HG03095 (cell line): Measurements from ENCODE around the gene TMED4.
"Not testable (repeated sequence)": the region's sequence is repeated elsewhere in the genome, so short reads cannot be mapped to it uniquely, and the experiment has no call there.

ENCODE experiments used
- ATAC-seq: cut with Tn5 transposase; IDR thresholded peaks from one replicate; pipeline ENCODE4 v1.9.1; 2021; ENCODE audit warnings: moderate library complexity; ENCODE audit not compliant: unreplicated experiment

Gene TMED4

DNA sequence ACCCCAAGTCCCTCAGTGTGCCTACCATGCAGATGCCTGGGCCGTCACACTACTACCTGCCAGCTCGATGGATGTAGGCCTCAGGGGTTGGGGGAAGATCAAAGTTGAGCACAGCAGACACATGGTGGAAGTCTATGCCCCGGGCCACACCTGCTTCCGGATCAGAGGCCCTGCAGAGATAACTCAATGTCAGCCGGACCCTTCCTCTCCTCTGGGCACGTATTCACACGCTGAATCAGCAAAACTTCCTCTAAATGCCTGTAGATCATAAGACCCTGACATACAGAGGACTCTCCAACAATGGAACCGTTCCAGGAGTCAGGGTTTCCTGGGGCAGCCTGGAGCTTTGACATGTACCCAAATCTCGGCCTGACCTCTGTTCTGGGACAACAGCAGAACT lies 12.1 kb downstream of the TMED4 start:
- ATAC-seq, result no peak

DNA sequence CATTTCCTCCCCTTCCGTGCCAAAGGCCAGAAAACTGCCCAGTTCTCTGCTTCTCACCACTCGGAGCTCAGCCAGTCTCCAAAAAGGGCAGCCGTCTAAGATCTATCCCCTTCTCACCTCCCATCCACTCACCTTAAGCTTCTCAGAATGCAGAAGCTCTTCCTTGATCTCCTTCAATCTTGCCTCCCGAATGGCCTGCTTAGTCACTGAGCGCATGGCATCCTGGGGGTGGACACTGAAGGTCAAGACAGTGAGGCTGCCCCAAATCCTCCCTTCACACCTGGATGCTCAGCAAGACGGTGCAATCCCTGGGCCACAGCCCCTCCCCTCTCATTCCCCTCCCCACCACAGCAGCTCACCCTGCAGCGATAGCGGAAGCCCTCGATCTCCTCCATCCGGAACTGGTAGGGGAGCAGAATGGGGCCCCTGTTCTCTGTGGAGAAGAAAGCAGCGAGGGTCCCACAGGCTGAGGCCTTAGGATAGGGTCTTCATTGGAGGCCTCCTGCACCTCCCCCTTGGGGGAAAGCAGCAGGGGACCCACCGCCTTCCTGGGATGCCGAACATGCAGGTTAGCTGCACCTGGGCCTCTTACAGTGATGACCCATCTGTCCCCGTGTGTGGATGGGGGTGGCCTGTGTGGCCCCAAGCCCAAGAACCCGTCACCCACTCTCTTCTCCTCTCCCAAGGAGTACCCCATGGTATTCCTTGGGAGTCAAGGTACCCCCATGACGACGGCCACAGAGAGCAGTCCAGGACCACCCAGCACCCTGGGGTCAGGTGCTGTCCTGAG lies 13.1 kb downstream of the TMED4 start:
- no peak for ATAC-seq

DNA sequence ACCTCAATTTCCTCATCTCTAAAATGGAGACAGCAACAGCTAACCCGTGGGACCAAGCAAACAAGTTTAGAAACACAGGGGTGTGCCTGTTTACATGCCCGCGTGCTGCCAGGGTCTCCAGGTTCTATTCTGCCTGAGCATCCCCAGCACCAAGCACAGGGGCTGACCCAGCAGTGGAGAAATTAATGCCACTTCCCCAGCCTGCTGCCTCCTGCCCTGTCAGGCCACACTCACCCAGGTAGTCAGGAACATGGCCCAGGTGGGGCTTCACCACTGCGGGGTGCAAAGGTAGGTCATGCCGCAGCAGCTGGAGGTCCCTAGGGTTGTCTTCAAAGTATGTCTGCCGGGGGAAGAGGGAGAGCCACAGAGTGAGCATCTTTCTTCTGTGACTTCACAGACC lies 14.1 kb downstream of the TMED4 start:
- ATAC-seq, result no peak

DNA sequence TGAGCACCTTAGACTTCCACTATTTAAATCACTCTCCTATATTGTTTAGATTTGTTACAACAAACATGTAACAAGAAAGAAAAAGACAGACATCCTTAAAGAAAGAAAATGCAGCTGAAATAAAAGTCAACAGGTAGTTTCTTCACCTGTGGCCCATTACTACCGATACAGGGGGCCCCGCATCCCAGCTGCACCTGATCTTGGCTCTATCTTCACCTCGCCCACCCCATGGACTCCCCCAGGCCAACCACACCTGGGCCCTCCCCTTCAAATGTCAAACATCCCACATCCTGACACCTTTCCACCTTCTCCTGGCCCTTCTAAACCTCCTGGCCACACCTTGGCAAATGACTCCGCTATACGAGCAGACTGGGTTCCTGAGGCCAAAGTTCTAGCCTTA lies 15.4 kb downstream of the TMED4 start:
- no peak for ATAC-seq

DNA sequence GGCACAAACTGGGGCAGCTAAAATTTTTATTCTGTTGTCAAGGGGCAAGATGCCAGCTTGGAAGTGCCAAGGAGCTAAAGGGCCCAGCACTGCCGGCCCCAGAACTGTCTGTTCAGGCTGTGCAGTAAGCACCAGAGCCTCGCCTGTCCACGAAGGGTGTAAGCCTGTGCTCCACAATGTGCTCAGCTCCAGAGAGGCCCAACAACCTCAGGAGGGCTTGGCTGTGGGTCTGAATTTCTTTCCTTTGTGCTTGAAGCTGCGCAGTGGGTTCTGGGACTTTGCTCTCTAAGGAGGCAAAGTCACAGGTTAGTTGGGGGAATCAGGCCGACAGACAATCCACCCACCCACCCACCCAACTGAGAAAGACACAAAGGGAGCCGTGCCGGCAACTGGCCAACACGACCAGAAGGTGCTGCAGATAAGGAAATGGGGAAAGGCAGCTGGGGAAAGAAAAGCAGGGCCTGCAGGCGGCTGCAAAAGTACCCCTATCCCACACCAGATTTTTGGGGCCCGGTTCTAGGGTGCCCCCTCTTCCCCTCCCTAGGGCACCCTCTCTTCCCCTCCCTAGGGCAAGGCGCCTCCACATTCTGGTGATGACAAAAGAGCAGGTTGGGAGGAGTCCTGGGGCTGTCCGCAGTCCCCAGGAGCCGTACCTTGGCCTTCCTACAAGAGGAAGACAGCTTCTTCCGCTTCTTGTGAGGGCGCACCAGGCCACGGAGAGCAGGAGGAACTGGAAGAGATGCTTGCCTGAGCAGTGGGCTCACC lies 16.1 kb downstream of the TMED4 start:
- no peak for ATAC-seq

DNA sequence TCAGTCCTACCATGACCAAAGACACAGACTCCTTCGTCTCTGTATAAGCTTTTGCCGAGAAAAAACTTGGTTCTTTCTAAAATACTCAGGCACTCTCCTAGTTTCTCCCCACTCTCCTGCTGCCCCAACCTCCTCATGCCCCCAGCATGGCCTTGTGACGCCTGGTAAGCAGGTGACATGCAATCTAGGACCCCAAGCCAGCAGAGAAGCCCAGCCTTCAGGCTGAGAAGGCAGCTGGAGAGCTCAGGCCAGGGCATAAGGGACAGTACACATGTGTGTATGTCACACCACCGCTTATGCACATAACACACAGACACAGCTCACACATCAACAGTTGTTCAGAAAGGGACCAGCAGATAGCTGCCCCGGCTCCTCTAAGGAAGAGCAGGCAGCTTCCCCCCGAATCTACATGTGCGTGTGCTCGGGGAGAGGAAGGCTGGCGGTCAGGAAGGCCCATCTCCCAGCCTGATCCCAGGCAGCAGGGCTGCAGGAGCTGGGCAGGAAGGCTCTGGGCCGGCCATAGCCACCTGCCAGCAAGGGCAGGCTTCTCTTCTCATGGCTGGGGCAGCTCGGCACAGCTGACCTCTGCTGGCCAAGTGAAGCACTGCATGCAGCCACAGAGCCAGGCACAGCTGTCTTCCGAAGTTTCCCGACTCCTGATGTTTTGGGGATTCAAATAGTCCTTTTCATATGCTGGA lies 16.8 kb downstream of the TMED4 start:
- ATAC-seq, result no peak

DNA sequence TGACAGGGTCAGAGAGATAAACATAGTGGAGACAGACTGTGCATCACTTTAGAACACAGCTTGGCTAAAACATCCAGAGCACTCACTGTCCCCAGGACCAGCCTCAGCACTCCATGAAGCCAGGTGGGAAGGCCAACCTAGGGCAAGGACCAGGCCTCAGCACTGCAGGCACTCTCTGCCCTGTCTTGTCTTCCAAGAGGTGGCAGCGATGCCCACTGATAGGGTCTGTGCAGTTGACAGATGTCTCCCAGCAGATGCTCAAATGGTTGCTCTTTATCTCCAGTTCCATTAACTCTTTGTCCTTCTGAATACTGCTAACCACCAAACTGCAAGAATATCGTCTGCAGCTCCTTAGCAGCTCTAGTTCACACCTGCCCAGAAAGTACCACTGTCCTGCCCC lies 17.4 kb downstream of the TMED4 start:
- ATAC-seq, result no peak

DNA sequence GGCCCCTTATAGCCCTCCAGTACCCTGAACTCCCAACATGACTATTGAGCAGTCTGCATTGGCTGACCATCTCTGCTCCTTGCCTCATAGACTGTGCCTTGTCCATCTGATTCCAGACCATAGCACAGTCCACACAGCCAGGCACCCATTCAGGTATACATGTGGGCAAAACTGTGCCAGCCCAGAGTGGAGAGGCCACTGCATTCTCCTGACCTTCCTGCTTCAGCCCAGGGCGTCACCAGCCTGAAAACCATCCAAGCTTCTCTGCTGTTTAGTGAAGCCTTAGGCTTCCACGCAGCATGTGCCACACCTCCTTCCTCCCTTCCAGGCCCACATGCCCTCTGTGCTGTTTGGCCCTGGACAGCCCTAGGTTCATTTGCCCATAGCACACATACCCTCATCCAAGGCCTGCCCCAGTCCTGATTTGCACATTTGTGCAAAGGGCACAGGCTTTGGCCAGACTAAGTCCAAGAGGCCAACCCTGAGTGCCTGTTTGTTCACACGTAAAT lies 18.8 kb downstream of the TMED4 start:
- ATAC-seq, result no peak

DNA sequence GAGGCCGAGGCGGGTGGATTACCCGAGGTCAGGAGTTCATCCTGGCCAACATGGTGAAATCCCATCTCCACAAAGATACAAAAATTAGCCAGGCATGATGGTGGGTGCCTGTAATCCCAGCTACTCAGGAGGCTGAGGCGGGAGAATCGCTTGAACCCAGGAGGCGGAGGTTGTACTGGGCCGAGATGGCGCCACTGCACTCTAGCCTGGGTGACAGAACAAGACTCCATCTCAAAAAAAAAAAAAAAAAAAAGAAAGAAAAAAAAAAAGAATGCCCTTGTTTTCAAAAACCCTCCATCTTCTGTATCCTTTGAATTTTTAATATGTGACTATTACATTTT lies 19.4 kb downstream of the TMED4 start:
- not testable (repeated sequence) for ATAC-seq

DNA sequence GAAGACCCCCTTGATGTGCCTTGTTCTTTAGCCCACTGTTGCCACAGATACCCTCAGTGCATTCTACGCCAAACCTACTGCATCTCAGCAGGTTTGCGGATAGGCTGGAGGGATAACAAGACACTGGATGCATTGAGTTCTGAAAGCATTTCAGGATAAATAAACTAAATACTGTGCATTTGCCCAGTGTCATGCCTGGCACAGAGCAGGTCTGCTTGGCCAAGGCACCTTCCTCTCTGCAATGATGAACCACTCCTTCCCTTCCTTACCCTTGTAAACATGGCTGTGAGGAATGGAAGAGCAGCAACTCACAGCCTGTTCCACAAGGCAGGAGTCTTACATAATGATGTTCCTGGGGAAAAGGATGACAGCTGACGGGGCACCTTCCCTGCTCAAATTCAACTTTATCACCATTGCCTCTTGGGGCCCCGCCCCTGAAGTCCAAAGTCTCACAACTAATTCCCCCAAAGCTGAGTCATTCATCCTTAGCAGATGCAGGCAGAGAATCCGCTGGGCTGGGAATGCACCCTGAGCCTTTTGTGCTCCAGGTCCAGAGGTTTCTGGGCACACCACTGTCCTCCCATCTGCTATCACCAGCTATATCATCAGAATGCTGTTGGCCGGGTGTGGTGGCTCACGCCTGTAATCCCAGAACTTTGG lies 19.9 kb downstream of the TMED4 start:
- ATAC-seq, result no peak

DNA sequence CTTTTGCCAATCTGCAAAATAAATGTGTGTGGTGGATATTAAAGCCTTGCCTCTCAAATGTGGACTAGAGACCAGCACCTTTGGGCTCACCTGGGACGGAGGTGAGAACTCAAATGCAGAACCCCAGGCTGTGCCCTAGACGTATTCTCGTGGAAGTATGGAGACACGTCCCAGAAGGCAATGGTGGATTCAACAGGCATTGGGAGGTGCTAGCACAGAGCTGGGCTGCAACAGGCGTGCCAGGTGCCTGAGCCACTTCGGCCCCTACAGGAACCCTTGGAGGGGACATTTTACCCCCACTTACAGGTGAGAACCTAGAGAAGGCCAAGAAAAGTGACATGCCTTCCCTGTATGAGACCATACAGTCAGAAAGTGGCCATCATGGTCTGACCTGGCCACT lies 20.6 kb downstream of the TMED4 start:
- ATAC-seq, result no peak

DNA sequence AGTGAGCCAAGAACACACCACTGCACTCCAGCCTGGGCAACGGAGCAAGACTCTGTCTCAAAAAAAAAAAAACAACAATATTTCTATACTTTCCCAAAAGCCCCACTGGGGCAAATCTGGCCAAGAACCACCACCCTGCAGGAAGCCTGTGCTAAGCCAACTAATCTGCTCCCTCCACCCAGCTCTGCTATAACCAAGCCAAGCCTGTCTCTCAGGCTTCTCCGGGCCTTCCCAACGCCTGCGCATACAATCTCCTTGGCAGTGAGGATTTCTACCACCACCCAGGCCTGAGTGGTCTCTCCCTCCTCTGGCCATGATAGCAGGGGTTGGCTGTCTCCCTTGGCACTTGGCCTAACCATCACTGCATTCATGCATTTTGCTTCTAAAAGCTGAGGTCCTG lies 22.5 kb downstream of the TMED4 start:
- no peak for ATAC-seq

DNA sequence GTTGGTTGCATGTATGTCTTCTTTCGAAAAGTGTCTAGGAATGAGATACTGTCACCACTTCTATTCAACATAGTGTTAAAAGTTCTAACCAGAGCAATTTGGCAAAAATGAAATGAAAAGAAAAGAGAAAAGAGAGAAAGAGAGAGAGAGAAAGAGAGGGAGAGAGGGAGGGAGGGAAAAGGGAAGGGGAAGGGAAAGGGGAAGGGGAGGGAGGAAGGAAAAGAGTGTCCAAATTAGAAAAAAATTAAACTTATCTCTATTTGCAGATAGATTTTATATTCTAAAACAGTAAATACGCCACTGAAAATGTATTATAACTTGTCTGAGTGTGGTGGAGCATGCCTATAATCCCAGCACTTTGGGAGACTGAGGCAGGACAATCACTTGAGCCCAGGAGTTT lies 24.5 kb downstream of the TMED4 start:
- ATAC-seq, result no peak

DNA sequence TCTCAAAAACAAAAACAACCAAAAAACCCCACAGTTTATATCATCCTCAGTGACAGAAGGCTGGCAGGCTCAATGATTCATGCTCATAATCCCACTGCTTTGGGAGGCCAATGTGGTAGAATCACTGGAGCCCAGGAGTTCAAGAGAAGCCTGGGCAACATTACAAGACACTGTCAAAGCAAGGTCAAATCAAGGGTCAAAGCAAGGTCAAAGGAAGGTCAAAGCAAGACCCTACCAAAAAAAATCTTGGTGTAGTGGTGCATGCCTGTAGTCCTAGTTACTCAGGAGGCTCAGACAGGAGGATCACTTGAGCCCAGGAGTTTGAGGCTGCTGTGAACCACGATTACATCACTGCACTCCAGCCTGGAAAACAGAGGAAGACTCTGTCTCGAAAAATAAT lies 26.7 kb downstream of the TMED4 start:
- no peak for ATAC-seq

DNA sequence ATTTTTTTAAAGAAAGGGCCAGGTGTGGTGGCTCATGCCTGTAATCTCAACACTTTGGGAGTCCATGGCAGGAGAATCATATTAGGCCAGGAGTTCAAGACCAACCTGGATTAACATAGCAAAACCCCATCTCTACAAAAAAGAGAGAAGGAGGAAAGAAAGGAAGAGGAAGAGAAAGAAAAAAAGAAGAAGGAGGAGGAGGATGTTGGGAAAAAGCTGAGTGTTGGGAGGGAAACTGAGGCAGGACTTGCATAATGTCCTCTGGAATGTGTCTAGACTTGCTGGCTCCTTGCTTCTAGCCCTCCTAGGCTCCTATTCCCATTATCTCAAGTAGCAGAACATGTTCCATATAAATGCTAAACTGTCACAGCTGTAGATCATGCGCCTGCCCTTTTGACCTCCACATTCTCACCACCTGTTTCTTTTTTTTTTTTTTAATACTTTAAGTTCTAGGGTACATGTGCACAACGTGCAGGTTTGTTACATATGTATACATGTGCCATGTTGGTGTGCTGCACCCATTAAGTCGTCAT lies 29.5 kb downstream of the TMED4 start:
- not testable (repeated sequence) for ATAC-seq

DNA sequence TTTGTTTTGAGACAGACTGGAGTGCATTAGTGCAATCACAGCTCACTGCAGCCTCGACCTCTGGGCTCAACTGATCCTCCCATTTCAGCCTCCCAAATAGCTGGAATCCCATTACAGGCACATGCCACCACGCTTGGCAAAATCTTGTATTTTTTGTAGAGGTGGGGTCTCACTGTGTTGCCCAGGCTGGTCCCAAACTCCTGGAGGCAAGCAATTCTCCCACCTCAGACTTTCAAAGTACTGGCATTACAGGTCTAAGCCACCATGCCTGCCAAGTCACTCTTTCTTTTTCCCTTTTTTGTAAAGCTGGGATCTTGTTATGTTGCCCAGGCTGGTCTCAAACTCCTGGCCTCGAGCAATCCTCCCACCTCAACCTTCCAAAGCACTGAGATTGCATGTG lies 32.6 kb downstream of the TMED4 start:
- ATAC-seq, result no peak

DNA sequence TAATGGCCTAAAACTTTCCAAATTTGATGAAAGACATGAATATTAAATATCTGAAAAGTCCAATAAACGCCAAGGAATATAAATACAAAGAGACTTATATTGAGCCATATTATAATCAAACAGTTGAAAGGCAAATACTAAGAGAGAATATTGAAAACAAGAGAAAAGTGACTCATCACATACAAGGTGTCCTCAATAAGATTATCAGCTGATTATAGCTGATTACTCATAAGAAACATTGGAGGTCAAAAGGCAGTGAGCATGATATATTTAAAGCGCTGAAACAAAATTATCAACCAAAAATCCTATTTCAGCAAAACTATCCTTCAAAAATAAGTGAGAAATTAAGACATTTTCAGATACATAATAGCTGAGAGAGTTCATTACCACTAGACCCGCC lies 33.1 kb downstream of the TMED4 start:
- no peak for ATAC-seq

DNA sequence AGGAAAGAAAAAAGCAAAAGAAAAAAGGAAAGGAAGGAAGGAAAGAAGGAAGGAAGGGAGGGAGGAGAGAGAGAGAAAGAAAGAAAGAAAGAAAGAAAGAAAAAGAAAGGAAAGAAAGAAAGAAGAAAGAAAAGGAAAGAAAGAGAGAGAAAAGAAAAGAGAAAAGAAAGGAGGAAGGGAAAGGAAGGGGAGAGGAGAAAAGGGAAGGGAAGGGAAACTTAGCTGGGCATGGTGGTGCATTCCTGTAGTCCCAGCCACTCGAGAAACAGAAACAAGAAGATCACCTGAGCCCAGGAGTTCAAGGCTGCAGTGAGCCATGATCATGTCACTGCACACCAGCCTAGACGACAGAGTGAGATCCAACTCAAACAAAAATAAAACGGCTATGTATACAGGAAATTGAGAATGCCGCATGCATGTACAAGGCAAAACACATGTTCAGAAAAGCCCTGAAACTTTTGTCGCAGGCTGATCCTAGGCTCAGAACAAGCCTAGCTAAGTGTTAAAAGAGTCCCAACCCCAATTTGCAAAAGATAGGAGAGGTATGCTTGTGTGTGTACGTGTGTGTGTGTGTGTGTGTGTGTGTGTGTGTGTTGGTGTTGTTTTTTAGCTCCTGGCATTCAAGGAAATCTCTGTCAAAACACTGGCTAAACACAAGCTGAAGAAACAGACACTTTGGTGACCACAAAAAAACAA lies 34.3 kb downstream of the TMED4 start:
- no peak for ATAC-seq

DNA sequence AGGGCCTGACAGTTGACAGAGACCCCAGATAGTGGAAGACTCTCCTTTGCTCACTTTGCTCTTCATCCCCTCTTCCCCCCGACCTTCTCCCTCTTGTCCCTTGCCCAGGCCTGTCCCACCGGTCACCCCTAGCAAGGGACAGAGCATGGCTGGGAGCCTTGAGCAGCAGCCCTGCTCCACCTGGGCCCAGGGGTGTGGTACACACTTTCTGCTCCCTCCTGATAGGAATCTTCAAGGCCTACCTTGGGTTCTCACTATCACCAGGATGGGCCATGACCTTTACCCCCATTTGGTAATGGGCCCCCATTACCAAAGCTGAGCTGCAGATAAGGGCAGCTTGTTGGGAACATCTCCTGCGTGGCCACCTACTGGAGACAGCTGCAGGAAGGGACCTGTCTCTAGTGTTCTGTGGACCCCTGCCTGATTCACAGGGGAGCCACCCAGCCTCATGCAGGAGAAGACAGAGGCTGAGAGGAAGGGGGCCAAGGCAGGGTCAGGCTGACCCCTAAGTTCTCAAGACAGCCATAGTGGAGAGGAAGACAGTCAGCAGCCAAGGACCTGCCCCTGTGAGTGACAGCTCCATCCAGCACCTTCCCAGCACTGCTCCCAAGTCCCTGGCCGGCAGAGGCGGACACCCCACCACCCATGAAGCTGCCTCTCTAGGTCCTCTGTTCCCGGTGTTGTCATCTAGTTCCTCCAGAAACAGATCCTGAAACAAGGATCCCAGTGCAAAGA lies 40.0 kb downstream of the TMED4 start:
- no peak for ATAC-seq
